Mesodermal cell (in vitro differentiated cells): ENCODE results near the gene SUPT4H1.

Experiments used
- H3K27ac ChIP-seq: 2 replicates; pipeline ENCODE4 v1.7.0; 2013; ENCODE audit warnings: mild to moderate bottlenecking, low read depth, low read length, moderate library complexity; ENCODE audit not compliant: severe bottlenecking
- H3K36me3 ChIP-seq: 2 replicates; pipeline ENCODE4 v1.7.1; 2013; ENCODE audit warnings: mild to moderate bottlenecking, low read length, moderate library complexity; ENCODE audit not compliant: control insufficient read depth, insufficient read depth
- H3K4me1 ChIP-seq: one replicate; pipeline ENCODE4 v1.7.1; 2013; ENCODE audit warnings: mild to moderate bottlenecking, low read length; ENCODE audit not compliant: insufficient read depth, control insufficient read depth, poor library complexity, severe bottlenecking
- H3K4me3 ChIP-seq: 2 replicates; pipeline ENCODE4 v1.7.0; 2013; ENCODE audit warnings: low read length, control low read depth, mild to moderate bottlenecking; ENCODE audit not compliant: insufficient read depth, poor library complexity, severe bottlenecking; ENCODE audit errors: extremely low read depth
- H3K9me3 ChIP-seq: 2 replicates; pipeline ENCODE4 v1.7.1; 2013; ENCODE audit warnings: mild to moderate bottlenecking, low read length, moderate library complexity; ENCODE audit not compliant: control insufficient read depth
- WGBS, 2 experiments: methylation state at CpG; one replicate each; pipeline ENCODE4 v1.1.5; 2013; ENCODE audit warnings: missing lambda C conversion rate in 2 of 2; ENCODE audit not compliant: insufficient coverage in 2 of 2; 5-methylcytosine and 5-hydroxymethylcytosine counted together

Gene SUPT4H1

DNA sequence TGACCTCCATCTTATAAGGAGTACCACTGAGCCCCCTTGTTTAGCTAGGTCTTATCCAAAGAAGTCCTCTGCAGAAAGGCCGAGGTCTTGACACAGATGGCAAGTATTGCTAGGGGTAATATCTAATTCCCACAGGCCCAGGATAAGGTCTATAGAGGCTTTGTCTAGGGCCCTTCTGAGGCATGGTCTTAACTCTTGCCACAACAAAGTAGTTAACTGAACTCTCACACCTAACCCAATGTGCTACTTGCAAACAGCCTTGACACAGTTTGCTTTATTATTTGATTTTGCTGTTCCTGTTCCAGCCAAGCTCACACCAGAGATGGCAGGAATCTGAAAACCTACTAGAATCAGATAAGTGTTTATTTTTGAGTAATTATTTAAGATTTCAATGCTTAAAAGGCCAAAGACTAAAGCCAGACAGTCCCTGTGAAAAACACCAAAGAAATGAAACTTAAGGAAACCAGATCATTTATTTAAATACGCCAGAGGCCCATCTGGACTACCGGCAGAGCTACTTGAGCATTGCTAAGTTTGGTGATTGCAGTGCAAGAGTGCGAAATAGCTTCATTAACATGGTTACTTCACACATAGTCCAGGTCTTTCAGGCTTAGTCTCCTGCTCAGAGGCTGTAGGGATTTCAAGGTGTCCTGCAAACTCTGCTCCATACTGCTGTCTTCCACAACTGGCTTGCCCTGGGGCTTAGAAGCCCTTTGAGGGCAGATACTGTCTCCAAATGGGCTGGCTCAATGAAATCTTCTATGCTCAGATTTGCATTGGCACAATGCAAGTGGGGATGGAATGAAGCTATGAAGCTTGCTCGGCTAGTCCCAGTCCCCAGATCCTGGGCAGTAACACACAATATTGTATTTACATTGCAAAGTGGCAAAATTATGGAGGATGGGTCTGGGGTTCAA is 28.5 kb upstream of the SUPT4H1 start:
- 95 to 100% methylated on average over 3 to 4 of the region's 5 CpGs for whole genome bisulfite sequencing, 2 experiments
- no peak overlapping the region for H3K27ac ChIP-seq
- H3K4me1 ChIP-seq: peaks cover 46% of the 10 kb centered on the region

DNA sequence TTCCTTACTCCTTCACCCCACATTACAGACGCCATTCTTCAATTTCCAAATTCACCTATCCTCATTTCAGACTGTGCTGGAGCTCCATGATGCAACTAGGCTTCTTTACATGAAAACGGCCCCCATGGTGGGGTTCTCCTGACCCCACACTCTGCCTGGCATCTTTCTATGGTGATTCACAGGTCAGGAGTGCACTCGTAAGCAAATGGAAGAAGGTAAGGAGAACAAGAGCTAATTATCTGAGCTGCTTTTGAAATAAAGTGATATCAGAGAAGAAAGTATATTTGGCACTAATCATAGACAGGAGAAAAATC is 27.5 kb upstream of the SUPT4H1 start:
- Histone ChIP-seq H3K9me3 (no peaks in the 10 kb centered on the region), H3K27ac (peak overlapping the region; percentile 38), H3K36me3 (no peaks in the 10 kb centered on the region), H3K4me1 (peaks cover 41% of the 10 kb centered on the region), H3K4me3 (no peak overlapping the region)
- WGBS, 2 experiments: 80 to 88% methylated on average over 1 to 2 of the region's 3 CpGs

More for the DNA sequence above, 28.5 kb upstream of the SUPT4H1 start:
- Histone ChIP-seq H3K36me3 (no peaks in the 10 kb centered on the region), H3K9me3 (no peaks in the 10 kb centered on the region), H3K4me3 (no peak overlapping the region)

- no peaks in the 10 kb centered on the region for H3K9me3 ChIP-seq
Measured at GRCh38 chr17:58378733-58379510, 26.9 kb upstream of the SUPT4H1 start.

GRCh38 chr17:58377661-58378060 is 25.7 kb upstream of the SUPT4H1 start:
- H3K9me3 ChIP-seq: no peaks in the 10 kb centered on the region
- peaks cover 33% of the 10 kb centered on the region for H3K4me1 ChIP-seq
- no peaks in the 10 kb centered on the region for H3K36me3 ChIP-seq
- WGBS, 2 experiments: 94 to 100% methylated on average over 3 to 4 of the region's 5 CpGs
- no peak overlapping the region for H3K4me3 ChIP-seq
- no peak overlapping the region for H3K27ac ChIP-seq

More at GRCh38 chr17:58378733-58379510, 26.9 kb upstream of the SUPT4H1 start:
- H3K36me3 ChIP-seq: no peaks in the 10 kb centered on the region
- H3K4me3 ChIP-seq: no peak overlapping the region
- 80 to 98% methylated on average over 4 to 5 of the region's 8 CpGs for WGBS, 2 experiments
- H3K4me1 ChIP-seq: peaks cover 37% of the 10 kb centered on the region
- H3K27ac ChIP-seq: peak overlapping the region; percentile 38

DNA sequence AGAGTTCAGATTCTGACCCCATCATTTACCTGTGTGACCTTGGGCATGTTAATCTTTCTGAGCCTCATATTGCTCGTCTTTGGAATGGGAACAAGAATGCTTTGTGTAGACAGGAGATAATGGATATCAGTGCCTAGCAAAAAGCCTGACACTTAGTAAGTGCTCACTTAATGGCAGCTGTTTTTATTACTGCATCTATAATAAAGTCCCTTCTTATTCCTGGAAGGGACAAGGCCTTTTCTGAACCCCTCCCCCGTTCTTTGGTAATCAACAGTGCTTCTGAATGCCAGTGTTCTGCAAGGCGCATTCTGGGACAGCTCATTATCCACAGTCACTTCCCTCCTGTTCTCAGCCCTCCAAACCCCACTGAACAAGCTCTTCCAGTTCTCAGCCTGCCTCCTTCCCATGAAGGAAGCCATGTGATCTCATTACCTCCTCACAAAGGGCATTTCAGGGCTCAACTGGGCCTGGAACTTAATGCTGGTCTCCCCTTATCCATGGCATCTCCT is 25.1 kb upstream of the SUPT4H1 start:
- H3K27ac ChIP-seq: peak overlapping the region; percentile 24
- no peak overlapping the region for H3K4me3 ChIP-seq
- WGBS, 2 experiments: 71 to 89% methylated on average over 1 to 2 of the region's 3 CpGs
- no peaks in the 10 kb centered on the region for H3K36me3 ChIP-seq
- no peaks in the 10 kb centered on the region for H3K9me3 ChIP-seq
- peaks cover 32% of the 10 kb centered on the region for H3K4me1 ChIP-seq

DNA sequence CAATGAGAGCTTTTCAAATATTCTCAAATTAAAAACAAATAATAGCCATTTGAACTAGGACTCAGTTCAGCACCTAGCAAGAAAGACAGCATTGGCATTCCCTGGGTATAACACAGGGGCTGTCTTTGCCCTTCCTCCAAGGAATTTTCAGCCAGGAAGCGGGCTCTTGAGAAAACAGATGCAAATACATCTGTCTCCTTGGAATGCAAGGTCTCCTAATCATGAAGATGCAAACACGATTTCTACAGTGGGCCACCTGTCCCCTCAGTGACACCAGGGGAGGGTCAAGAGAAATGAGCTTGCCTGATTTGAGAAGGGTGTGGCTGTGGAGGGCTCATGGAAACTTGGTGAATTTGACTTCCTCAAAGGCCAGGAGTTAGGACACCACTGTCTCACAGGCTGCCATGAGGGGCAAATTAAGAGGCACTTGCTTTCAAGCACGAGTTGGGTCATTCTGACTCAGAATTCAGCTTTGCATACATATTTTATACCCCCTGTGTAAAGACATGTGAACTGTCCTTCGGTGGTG is 24.5 kb upstream of the SUPT4H1 start:
- WGBS, 2 experiments: 90 to 100% methylated on average over 1 of the region's 4 CpGs
- Histone ChIP-seq H3K36me3 (no peaks in the 10 kb centered on the region), H3K4me1 (peaks cover 29% of the 10 kb centered on the region), H3K4me3 (no peak overlapping the region), H3K27ac (no peak overlapping the region), H3K9me3 (no peaks in the 10 kb centered on the region)

DNA sequence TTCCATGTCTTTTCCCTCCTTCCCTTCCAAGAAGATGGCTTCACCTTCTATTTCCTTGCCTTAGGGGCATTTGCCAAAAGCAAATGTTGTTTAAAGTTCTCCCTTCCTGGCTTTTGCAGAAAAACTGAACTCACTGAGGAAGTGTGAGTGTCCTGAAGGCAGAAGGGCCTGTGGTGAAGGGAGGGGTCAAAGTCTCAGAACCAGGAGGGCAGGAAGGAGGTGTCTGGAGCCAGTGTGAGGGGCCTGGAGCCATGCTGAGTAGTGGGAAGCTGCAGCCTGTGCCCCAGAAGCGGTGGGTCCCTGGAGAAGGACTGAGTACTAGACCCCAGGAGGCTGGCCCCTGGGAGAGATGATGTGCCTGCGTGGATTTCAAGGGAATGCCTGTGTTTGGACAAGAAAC is 23.8 kb upstream of the SUPT4H1 start:
- WGBS, 2 experiments: 38 to 55% methylated on average over 2 of the region's 2 CpGs
- H3K36me3 ChIP-seq: no peaks in the 10 kb centered on the region
- peaks cover 29% of the 10 kb centered on the region for H3K4me1 ChIP-seq
- H3K27ac ChIP-seq: peak overlapping the region; percentile 17
- no peak overlapping the region for H3K4me3 ChIP-seq
- H3K9me3 ChIP-seq: no peaks in the 10 kb centered on the region

DNA sequence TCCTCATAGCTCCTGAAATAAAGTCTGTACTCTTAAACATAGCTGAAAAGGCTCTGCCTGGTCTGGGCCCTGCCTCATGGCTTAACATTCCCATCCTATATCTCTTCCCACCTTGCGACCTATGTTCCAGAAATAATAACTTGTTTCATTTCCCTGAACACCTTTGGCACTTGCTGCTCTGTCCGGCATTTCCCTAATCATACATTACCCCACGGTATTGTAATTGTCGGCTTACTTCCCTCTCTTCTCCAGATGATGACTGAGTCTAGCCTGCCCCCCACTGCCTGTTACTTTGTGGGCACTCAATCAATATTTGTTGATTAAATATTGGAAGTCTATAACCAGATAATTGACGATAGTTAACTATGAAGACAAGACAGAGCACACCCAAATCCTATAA is 23.3 kb upstream of the SUPT4H1 start:
- Histone ChIP-seq H3K4me1 (peaks cover 29% of the 10 kb centered on the region), H3K9me3 (no peaks in the 10 kb centered on the region), H3K4me3 (no peak overlapping the region), H3K27ac (no peak overlapping the region), H3K36me3 (no peaks in the 10 kb centered on the region)
- 96 to 100% methylated on average over 2 to 4 of the region's 5 CpGs for WGBS, 2 experiments

- Histone ChIP-seq H3K4me3 (no peak overlapping the region), H3K36me3 (no peaks in the 10 kb centered on the region), H3K27ac (no peak overlapping the region), H3K9me3 (no peaks in the 10 kb centered on the region), H3K4me1 (peaks cover 22% of the 10 kb centered on the region)
- WGBS, 2 experiments: 83% methylated on average over 1 of the region's 1 CpG; no CpG with 5 or more reads in 1 of the 2 experiments
Measured at GRCh38 chr17:58373923-58374322, 21.9 kb upstream of the SUPT4H1 start.

GRCh38 chr17:58373003-58373402 is 21.0 kb upstream of the SUPT4H1 start:
- Histone ChIP-seq H3K27ac (no peak overlapping the region), H3K36me3 (no peaks in the 10 kb centered on the region), H3K9me3 (no peaks in the 10 kb centered on the region), H3K4me1 (peaks cover 18% of the 10 kb centered on the region), H3K4me3 (no peak overlapping the region)
- WGBS, 2 experiments: 88 to 92% methylated on average over 2 to 4 of the region's 5 CpGs
